GM18951 (cell line): ENCODE results near the gene CFAP61.

Experiments
- POLR2A ChIP-seq: IDR thresholded peaks from 4 replicates; pipeline ENCODE4 v1.6.1; 2011; ENCODE audit warnings: mild to moderate bottlenecking; ENCODE audit not compliant: insufficient read length, insufficient read depth; ENCODE audit errors: extremely low read depth
- in situ Hi-C: fragments of 300-500 bp; cut with MboI; formaldehyde crosslinking; loops from one replicate; pipeline ENCODE4 v1.12.0; 2022; ENCODE audit warnings: low sequenced_read_pairs, mixed read lengths, inconsistent platforms; ENCODE audit not compliant: unreplicated experiment

CFAP61 gene

GRCh38 chr20:20230741-20231140 is 178.4 kb downstream of the CFAP61 start:
- no peak for TF ChIP-seq POLR2A
- in situ Hi-C loops: loop anchor here (25.0 kb wide), 1 partner anchor 143 kb away; no protein-coding TSS in a partner anchor

GRCh38 chr20:20231528-20232298 is 179.4 kb downstream of the CFAP61 start:
- TF ChIP-seq POLR2A: no peak
- in situ Hi-C loops: loop anchor here (25.0 kb wide), 1 partner anchor 144 kb away; no protein-coding TSS in a partner anchor

- TF ChIP-seq POLR2A: no peak
- in situ Hi-C loops: loop anchor here (25.0 kb wide), 1 partner anchor 146 kb away; no protein-coding TSS in a partner anchor
Measured at GRCh38 chr20:20233041-20233514, 180.7 kb downstream of the CFAP61 start.

GRCh38 chr20:20235681-20236080 is 183.3 kb downstream of the CFAP61 start:
- in situ Hi-C loops: loop anchor here (25.0 kb wide), 1 partner anchor 148 kb away; no protein-coding TSS in a partner anchor
- no peak for TF ChIP-seq POLR2A

- TF ChIP-seq POLR2A: no peak
- in situ Hi-C loops: loop anchor here (25.0 kb wide), 1 partner anchor 150 kb away; no protein-coding TSS in a partner anchor
Measured at GRCh38 chr20:20237093-20237959, 185.0 kb downstream of the CFAP61 start.

- no peak for TF ChIP-seq POLR2A
- in situ Hi-C loops: loop anchor here (25.0 kb wide), 1 partner anchor 155 kb away; no protein-coding TSS in a partner anchor
Measured at GRCh38 chr20:20241976-20242375, 189.6 kb downstream of the CFAP61 start.

GRCh38 chr20:20244384-20244783 is 192.1 kb downstream of the CFAP61 start:
- in situ Hi-C loops: loop anchor here (25.0 kb wide), 1 partner anchor 157 kb away; no protein-coding TSS in a partner anchor

- TF ChIP-seq POLR2A: no peak
- in situ Hi-C loops: loop anchor here (25.0 kb wide), 1 partner anchor 160 kb away; no protein-coding TSS in a partner anchor
Measured at GRCh38 chr20:20246996-20247633, 194.8 kb downstream of the CFAP61 start.

GRCh38 chr20:20248620-20249200 is 196.4 kb downstream of the CFAP61 start:
- in situ Hi-C loops: loop anchor here (25.0 kb wide), 1 partner anchor 161 kb away; no protein-coding TSS in a partner anchor

GRCh38 chr20:20251317-20251716 is 199.0 kb downstream of the CFAP61 start:
- in situ Hi-C loops: no loop called here
- TF ChIP-seq POLR2A: no peak

More at GRCh38 chr20:20248620-20249200, 196.4 kb downstream of the CFAP61 start:
- no peak for TF ChIP-seq POLR2A

GRCh38 chr20:20251836-20252235 is 199.5 kb downstream of the CFAP61 start:
- in situ Hi-C loops: no loop called here
- TF ChIP-seq POLR2A: no peak

GRCh38 chr20:20253039-20253743 is 200.9 kb downstream of the CFAP61 start:
- in situ Hi-C loops: no loop called here
- TF ChIP-seq POLR2A: no peak

- no peak for TF ChIP-seq POLR2A
- in situ Hi-C loops: no loop called here
Measured at GRCh38 chr20:20253744-20254330, 201.5 kb downstream of the CFAP61 start.
